DMS79 treated with DMSO at 0.1 percent for 48 hours (cell line): Measurements from ENCODE around the gene ARID4B.

Source experiments
- DNase-seq: peaks from one replicate; lab custom pipeline; 2025; lab: John Stamatoyannopoulos, UW

Gene ARID4B

DNA sequence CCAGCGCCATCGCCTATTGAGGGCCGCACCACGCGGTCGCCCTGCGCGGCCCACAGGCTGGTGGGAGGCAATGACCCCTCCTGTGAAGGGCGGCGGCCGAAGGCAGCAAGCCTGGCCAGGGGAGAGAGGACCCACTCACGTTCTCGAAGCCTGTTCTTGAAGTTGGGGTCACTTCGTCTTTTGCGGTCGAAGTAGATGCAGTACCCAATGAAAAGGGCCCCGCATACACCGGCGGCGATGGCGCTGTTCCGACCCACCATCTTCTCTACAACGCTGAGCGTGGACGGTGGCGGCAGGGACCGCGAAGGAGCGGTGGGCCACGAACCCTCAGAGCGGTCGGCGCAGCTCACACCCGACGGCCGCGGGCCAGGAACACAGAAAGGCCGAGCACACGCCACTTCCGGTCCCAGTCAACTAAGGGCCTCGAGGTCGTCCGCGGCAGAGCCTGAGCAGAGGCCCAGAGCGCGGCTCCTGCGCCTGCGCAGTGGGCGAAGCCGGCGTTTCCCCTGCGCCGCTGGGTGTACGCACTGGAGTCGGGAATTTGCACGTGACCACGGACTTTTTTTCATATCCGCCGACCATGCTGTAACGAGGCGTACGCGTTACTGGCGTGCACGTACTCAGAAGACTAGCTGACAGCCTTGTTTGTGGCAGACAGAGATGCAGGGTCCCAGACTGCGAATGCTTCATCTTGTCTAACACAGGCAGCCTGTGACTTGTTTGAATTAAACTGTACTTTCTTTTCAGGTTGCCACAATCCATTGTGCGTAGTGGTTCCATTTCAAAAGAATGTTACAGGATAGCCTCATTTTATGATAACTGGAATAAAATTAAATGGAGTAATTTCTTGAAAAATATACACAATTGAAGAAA lies 199.3 kb downstream of the ARID4B start, which contains the start of gene TOMM20:
TSS of gene TOMM20 (minus strand) at position 382 of the 873 bp plus-strand sequence. CDS start at position 260, 122 bp downstream.
- peak; percentile 97 for DNase-seq

DNA sequence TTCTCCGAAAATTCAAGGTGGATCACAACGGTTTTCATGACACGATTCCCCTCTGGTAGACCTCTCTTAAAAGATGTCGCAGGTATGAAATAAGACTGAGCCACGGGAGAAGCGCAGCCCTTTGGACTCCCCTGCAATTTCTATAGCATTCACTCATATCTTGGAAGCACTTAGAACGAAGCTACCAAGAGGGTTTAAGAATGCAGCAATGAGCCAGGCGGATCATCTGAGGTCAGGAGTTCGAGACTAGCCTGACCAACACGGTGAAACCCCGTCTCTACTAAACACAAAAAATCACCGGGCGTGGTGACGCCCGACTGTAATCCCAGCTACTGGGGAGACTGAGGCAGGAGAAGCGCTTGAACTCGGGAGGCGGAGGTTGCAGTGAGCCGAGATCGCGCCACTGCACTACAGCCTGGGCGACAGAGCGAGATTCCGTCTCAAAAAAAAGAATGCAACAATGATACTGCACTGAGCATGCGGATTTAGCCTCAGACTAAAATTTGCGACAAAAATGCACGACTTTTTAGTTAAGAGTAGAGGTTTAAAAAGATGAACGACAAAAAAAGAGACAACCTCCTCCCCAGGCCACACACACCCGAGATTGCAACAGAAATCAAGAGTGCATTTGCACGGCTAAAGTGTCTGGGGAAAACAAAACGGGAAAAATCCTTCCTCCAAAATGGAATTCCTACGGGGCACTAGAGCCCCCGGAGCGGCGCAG lies 200.1 kb downstream of the ARID4B start:
- no peak for DNase-seq

DNA sequence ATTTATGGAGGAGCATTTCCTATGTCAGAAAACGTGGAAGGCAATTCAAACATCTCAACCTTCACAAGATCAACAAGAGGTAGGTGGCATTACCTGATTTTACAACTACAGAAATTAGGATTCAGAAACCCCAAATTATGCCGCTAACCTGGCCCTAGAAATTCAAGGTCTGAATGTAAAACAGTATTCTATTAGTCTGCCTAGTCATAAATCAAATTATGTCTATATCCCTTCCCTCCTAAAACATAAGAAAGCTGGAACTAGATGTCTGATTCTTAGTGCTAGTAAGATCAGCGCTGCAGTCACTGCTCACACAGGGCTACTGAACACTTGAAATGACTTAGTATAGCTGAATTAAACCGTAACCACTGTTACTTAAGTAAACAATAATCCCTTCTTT lies 200.8 kb downstream of the ARID4B start:
- DNase-seq, result no peak

DNA sequence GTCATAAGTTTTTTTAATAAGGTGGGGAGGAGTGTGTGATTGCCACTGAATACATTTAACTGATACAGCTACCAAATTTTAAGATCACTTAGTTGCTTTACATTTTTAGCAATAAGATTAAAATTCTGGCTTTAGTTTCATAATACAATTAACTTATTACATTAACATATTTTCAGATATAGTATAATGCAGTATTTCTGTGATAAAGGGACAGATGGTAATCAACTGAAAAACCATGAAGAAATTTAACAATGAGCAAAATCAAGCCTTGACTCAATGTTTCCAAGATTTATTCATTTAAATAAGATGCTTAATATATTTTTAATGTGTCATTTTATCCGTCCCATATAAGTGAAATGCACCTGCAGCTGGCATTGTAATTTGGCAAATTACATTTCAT lies 203.3 kb downstream of the ARID4B start:
- no peak for DNase-seq

DNA sequence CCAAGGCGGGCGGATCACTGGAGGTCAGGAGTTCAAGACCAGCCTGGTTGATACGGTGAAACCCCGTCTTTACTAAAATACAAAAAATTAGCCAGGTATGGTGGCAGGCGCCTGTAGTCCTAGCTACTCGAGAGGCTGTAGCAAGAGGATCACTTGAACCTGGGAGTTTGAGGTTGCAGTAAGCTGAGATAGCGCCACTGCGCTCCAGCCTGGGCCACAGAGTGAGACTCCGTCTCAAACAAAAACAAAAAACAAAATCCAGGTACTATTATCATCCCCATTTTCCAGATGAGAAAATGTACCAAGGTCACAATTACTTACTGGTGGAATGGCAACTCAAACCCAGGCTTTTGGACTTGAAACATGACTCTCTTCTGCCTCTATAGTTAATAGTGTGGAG lies 203.9 kb downstream of the ARID4B start:
- DNase-seq, result no peak

DNA sequence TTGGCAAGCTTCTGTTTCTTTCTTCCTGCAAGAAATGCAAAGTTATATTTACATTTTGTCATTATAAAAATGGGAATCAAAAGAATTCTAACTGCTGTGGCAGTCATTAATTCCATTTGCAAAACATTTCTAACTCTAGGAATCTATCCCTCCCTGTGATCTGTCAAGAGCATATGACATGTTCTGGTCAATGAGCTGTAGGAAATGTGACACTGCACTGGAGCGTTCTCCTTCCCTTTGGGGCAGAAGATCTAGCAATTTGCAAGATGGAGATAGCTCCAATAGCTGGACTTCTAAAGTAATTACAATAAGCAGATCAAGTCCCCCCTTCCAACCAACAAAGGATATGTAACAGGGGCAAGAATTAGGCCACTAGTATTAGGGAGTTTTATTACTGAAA lies 205.6 kb downstream of the ARID4B start:
- DNase-seq, result no peak
